Effector memory CD4-positive, alpha-beta T cell (primary cell): ENCODE results near the gene CPZ.

Experiments used
- DNase-seq, 3 donors: peaks; one replicate each; pipeline ENCODE4 v3.0.0-alpha.2; 2020
- H3K27ac ChIP-seq: 2 replicates; pipeline ENCODE4 v1.7.0; 2013; ENCODE audit warnings: mild to moderate bottlenecking, low read length, moderate library complexity; ENCODE audit not compliant: insufficient read depth, poor library complexity, severe bottlenecking
- H3K27me3 ChIP-seq: replicated peaks from 2 replicates; pipeline ENCODE4 v1.7.0; 2013; ENCODE audit warnings: mild to moderate bottlenecking, low read length; ENCODE audit not compliant: insufficient read depth, control insufficient read depth, poor library complexity, severe bottlenecking
- H3K36me3 ChIP-seq: 2 replicates; pipeline ENCODE4 v1.7.0; 2013; ENCODE audit warnings: mild to moderate bottlenecking, low read length, moderate library complexity; ENCODE audit not compliant: control insufficient read depth, insufficient read depth
- H3K4me1 ChIP-seq: 2 replicates; pipeline ENCODE4 v1.7.0; 2013; ENCODE audit warnings: low read length, mild to moderate bottlenecking; ENCODE audit not compliant: control insufficient read depth, insufficient read depth, poor library complexity, severe bottlenecking
- H3K4me3 ChIP-seq: 2 replicates; pipeline ENCODE4 v1.7.0; 2013; ENCODE audit warnings: low read length, low read depth, mild to moderate bottlenecking; ENCODE audit not compliant: insufficient read depth, poor library complexity, severe bottlenecking
- H3K9me3 ChIP-seq: 2 replicates; pipeline ENCODE4 v1.7.0; 2013; ENCODE audit warnings: mild to moderate bottlenecking, low read length, moderate library complexity; ENCODE audit not compliant: control insufficient read depth
- total RNA-seq, 3 donors: gene quantifications; one replicate each; lab custom pipeline; 2026; lab: John Stamatoyannopoulos, UW

Gene CPZ
- total RNA-seq: 0 reads per million in 3 donors

DNA sequence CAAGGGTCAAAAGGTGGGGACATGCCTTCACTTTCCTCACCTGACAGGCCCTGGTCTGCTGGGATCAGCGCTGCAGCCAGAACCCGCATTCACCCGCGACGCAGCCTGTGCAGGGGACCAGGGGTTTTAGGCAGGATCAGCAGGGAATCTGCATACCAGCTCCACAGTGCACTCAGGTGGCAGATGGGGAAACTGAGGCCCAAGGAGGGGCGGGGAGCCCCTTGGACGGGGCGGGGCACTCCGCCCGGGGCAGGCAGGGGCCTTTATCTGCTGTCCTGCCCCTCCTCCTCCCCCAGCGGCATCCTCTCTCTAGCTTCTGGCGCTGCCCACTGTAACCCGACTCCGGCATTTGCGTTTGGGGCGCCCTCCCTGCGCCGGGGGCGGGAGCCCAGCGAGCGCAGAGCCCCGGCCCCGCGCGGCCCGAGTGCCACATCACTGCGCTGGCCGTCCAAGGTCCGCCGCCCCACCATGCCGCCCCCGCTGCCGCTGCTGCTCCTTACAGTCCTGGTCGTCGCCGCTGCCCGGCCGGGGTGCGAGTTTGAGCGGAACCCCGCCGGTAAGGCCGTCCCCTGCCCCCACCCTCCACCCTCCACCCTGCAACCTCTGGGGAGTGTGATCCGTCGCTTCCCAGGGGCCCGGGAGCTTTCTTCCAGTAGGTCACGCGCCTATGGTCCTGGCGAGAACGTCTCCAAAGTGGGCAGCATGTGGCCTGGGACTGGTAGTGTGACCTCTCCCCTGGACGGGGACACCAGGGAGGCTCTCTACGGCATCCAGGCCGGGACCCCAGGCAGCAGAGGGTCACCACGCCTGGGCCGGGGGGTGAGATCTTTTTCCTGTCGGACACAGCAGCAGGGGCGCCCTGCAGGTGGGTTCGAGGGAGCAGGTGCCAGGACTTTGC is at the start of gene CPZ:
TSS of gene CPZ (plus strand) at position 400 of the 898 bp plus-strand sequence. CDS start at position 469, 69 bp downstream.
- no peaks in the 10 kb centered on the region for H3K4me1 ChIP-seq

GRCh38 chr4:8542776-8543525 is 49.6 kb upstream of the CPZ start:
- H3K9me3 ChIP-seq: no peaks in the 10 kb centered on the region
- no peak overlapping the region for H3K4me3 ChIP-seq
- H3K4me1 ChIP-seq: no peaks in the 10 kb centered on the region
- no peaks in the 10 kb centered on the region for H3K36me3 ChIP-seq
- no peak overlapping the region for H3K27ac ChIP-seq
- DNase-seq: no peak
- no peaks in the 10 kb centered on the region for H3K27me3 ChIP-seq

More for the DNA sequence above, at the start of gene CPZ:
- Histone ChIP-seq H3K27ac (no peak within 1 kb of the TSS), H3K36me3 (no peaks in the 10 kb centered on the region), H3K4me3 (no peak within 1 kb of the TSS), H3K27me3 (peaks cover 4% of the 10 kb centered on the region), H3K9me3 (no peaks in the 10 kb centered on the region)
- DNase-seq: no peak

DNA sequence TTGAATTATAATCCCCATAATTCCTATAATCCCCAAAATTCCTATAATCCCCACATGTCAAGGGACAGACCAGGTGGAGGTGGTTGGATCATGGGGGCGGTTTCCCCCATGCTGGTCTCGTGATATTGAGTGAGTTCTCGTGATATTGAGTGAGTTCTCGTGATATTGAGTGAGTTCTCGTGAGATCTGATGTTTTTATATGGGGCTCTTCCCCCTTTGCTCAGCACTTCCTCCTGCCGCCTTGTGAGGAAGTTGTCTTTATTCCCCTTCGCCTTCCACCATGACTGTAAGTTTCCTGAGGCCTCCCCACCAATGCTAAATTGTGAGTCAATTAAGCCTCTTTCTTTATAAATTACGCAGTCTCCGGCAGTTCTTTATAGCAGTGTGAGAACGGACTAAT is 48.9 kb upstream of the CPZ start:
- Histone ChIP-seq H3K4me1 (no peaks in the 10 kb centered on the region), H3K27me3 (no peaks in the 10 kb centered on the region), H3K36me3 (no peaks in the 10 kb centered on the region), H3K4me3 (no peak overlapping the region), H3K27ac (no peak overlapping the region), H3K9me3 (no peaks in the 10 kb centered on the region)
- DNase-seq: no peak

GRCh38 chr4:8544282-8544681 is 48.3 kb upstream of the CPZ start:
- no peaks in the 10 kb centered on the region for H3K27me3 ChIP-seq
- no peaks in the 10 kb centered on the region for H3K4me1 ChIP-seq
- no peaks in the 10 kb centered on the region for H3K9me3 ChIP-seq
- no peak overlapping the region for H3K27ac ChIP-seq
- H3K4me3 ChIP-seq: no peak overlapping the region
- no peaks in the 10 kb centered on the region for H3K36me3 ChIP-seq
- DNase-seq: no peak

DNA sequence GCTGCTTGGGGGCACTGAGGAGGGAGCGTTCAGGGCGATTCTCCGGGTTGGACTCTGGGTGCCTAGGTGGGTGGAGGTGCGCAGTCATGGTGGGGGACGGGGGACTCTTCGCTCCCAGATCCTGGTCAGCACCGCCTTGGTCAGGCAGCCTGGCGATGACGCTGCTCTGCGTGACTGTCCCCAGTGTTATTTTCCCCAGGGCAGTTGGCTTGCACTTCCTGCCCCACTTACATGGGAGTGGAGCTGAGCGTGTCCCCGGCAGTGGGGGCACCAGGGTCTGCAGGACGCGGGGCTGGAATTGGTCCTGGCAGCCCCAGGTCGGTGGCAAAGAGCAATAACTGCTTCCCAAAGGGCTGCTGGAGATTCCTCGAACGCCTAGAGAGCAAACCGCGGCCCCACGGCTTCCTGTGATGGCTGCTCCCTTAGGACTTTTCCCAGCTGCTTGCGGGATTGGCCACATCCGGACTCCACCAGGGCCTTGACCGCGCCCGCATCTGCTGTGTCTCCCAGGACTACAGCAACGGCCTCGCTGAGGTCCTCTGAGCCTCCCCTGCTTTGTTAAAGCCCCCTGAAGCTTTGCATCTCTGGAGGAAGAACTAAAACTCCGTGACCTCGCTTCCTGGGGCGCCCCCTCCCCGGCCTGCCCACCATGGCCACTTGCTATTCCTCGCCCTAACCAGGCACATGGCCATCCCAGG is 47.7 kb upstream of the CPZ start:
- H3K4me3 ChIP-seq: no peak overlapping the region
- H3K36me3 ChIP-seq: no peaks in the 10 kb centered on the region
- H3K4me1 ChIP-seq: no peaks in the 10 kb centered on the region
- no peak overlapping the region for H3K27ac ChIP-seq
- no peak for DNase-seq
- H3K9me3 ChIP-seq: no peaks in the 10 kb centered on the region
- no peaks in the 10 kb centered on the region for H3K27me3 ChIP-seq

- H3K9me3 ChIP-seq: no peaks in the 10 kb centered on the region
- DNase-seq: no peak
- H3K4me1 ChIP-seq: no peaks in the 10 kb centered on the region
- H3K4me3 ChIP-seq: no peak overlapping the region
- H3K36me3 ChIP-seq: no peaks in the 10 kb centered on the region
- H3K27me3 ChIP-seq: no peaks in the 10 kb centered on the region
- no peak overlapping the region for H3K27ac ChIP-seq
Measured at GRCh38 chr4:8545439-8545765, 47.2 kb upstream of the CPZ start.

DNA sequence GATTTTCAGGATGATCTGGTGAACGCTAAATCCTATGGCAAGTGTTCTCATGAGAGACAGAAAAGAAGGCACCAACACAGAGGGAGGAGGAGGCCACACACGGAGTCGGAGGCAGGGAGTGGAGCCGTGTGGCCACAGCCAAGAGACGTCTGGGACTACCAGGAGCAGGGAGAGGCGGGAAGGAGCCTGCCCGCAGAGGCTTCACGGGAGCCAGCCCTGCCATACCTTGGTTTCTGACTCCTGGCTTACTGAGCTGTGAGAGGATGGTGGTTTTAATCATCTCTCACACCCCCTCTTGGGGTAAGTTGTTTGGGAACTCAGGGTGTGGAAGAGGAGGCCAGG is 45.8 kb upstream of the CPZ start:
- Histone ChIP-seq H3K27me3 (no peaks in the 10 kb centered on the region), H3K9me3 (no peaks in the 10 kb centered on the region), H3K36me3 (no peaks in the 10 kb centered on the region), H3K27ac (no peak overlapping the region), H3K4me1 (no peaks in the 10 kb centered on the region), H3K4me3 (no peak overlapping the region)
- DNase-seq: no peak

DNA sequence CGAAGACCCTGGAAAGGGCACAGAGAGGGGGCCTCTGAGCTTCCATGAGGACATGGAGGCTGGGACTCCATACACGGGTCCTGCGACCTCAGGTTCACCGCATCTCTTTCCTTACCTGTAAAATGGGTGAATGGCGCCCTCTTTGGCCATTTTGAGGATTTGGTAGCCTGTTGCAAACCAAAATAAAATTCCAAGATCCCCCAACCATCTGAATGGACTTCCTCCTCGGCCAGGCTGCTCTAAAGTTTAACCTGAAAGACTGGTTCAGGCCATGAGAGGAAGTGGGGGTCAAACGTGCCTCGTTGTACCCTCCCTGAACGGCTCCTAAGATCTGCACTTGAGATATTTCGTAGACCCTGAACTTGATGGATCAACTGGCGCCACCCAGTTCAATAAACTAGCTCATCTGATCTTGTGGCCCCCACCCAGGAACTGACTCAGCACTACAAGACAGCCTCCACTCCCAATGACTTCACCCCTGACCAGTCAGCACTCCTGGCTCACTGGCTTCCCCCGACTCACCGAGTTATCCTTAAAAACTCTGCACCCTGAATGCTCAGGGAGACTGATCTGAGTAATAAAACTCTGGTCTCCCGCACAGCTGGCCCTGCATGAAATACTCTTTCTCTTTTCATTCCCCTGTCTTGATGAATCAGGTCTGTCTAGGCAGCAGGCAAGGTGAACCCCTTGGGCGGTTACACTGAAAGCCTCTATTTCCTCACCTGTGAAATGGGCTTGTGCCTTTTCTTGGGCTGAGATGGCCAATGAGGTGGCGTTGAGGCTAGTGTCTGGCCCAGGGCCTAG is 45.3 kb upstream of the CPZ start:
- DNase-seq: no peak
- Histone ChIP-seq H3K27ac (no peak overlapping the region), H3K36me3 (no peaks in the 10 kb centered on the region), H3K9me3 (no peaks in the 10 kb centered on the region), H3K27me3 (no peaks in the 10 kb centered on the region), H3K4me1 (no peaks in the 10 kb centered on the region), H3K4me3 (no peak overlapping the region)

DNA sequence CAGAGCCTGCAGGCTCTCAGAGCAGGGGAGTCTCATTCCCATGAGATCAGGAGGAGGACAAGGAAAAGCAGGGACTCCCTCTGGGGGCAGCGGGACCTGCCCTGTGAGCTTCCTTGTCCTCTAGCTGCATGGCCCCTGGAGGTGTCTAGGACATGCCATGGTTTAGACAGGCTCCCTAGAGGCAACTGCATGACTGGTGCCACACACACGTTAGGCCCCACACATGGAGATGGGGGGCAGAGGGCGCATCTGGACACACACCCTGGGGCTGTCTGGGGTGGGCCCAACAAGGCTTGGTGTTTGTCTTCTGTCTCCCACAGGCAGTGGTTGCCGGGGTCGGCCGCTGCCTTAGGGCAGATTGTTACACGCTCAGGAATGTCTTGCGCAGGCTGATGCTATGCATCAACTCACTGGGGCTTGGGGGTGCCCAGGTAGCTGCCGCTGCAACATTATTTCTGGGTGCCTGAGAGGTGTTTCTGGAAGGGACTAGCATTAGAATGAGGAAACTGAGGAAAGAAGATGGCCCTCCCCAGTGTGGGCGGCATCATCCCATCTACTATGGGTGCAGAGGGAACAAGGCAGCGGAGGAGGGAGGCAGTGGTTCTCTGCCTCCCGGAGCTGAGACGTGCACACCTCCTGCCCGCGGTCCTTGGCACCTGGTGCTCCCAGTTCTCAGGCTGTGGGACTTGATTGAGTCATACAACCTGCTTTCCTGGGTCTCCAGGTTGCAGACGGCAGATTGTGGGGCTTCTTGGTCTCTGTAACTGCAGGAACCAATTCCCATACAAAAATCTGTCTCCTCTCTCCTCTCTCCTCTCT is 44.4 kb upstream of the CPZ start:
- no peak for DNase-seq
- Histone ChIP-seq H3K4me3 (no peak overlapping the region), H3K27me3 (no peaks in the 10 kb centered on the region), H3K36me3 (no peaks in the 10 kb centered on the region), H3K9me3 (no peaks in the 10 kb centered on the region), H3K27ac (no peak overlapping the region), H3K4me1 (no peaks in the 10 kb centered on the region)
